ENCODE data around the gene DPEP3. TPM values are rescaled to one million over a fixed set of nuclear protein-coding genes. Genes with fewer than 3 reads are reported as not detected.
"Not testable (repeated sequence)": the region's sequence is repeated elsewhere in the genome, so short reads cannot be mapped to it uniquely, and the experiment has no call there.

DPEP3 gene
- total RNA-seq, 1 donor from 2014 or later = 0.18 TPM

GRCh38 chr16:67939507-67940445 lies 40.5 kb downstream of the DPEP3 start:
- H3K9me3 ChIP-seq = no peaks in the 10 kb centered on the region
- TF ChIP-seq CTCF (IDR thresholded peaks at IDR 0.05) = no peak
- DNase-seq (no peak), ATAC-seq (no peak)
- intact Hi-C loops (cut with DNase I) = no loop called here
- no peak overlapping the region for H3K27ac ChIP-seq
- no peak overlapping the region for H3K4me3 ChIP-seq
- no peaks in the 10 kb centered on the region for H3K27me3 ChIP-seq (ENCODE audit: low read depth)
- peaks cover 32% of the 10 kb centered on the region for H3K4me1 ChIP-seq
- peaks cover 54% of the 10 kb centered on the region for H3K36me3 ChIP-seq

- DNase-seq; H3K9me3 ChIP-seq; intact Hi-C loops (cut with DNase I); ATAC-seq; H3K4me3 ChIP-seq; H3K27me3 ChIP-seq (ENCODE audit: low read depth): not testable (repeated sequence)
- H3K4me1 ChIP-seq = peaks cover 25% of the 10 kb centered on the region
- H3K36me3 ChIP-seq = peaks cover 50% of the 10 kb centered on the region
- peak overlapping the region; percentile 97 for H3K27ac ChIP-seq
These were observed 42.6 kb downstream of the DPEP3 start for GRCh38 chr16:67937713-67938112.

- Histone ChIP-seq H3K27me3 (ENCODE audit: low read depth) (no peaks in the 10 kb centered on the region), H3K9me3 (no peaks in the 10 kb centered on the region), H3K4me1 (peaks cover 25% of the 10 kb centered on the region), H3K36me3 (peaks cover 50% of the 10 kb centered on the region), H3K4me3 (peak overlapping the region; percentile 97), H3K27ac (peak overlapping the region; percentile 97)
- ATAC-seq = peak in 1 of 2 donors; percentile 69
- intact Hi-C loops (cut with DNase I) = no loop called here
- no peak for DNase-seq
- no peak for TF ChIP-seq CTCF (IDR thresholded peaks at IDR 0.05)
These were observed 43.3 kb downstream of the DPEP3 start for GRCh38 chr16:67936880-67937605.

- Histone ChIP-seq H3K36me3 (peaks cover 49% of the 10 kb centered on the region), H3K27me3 (ENCODE audit: low read depth) (no peaks in the 10 kb centered on the region), H3K9me3 (no peaks in the 10 kb centered on the region), H3K4me1 (peaks cover 25% of the 10 kb centered on the region), H3K27ac (peak within 1 kb of the TSS; percentile 97), H3K4me3 (peak within 1 kb of the TSS; percentile 97)
- intact Hi-C loops (cut with DNase I) = no loop called here
- DNase-seq = peak; percentile 77
- TF ChIP-seq CTCF (IDR thresholded peaks at IDR 0.05) = no peak
- peak; percentile 15 to 74 for ATAC-seq
These were observed 44.0 kb downstream of the DPEP3 start, which contains the start of gene PSMB10 for GRCh38 chr16:67936124-67936879. Gene PSMB10 (minus strand): TSS chr16:67936850. CDS start chr16:67936749, 101 bp downstream.

GRCh38 chr16:67935402-67936123 lies 44.7 kb downstream of the DPEP3 start:
- Histone ChIP-seq H3K4me3 (peak overlapping the region; percentile 97), H3K27me3 (ENCODE audit: low read depth) (no peaks in the 10 kb centered on the region), H3K9me3 (no peaks in the 10 kb centered on the region), H3K27ac (peak overlapping the region; percentile 97), H3K4me1 (peaks cover 25% of the 10 kb centered on the region), H3K36me3 (peaks cover 50% of the 10 kb centered on the region)
- intact Hi-C loops (cut with DNase I) = no loop called here
- TF ChIP-seq CTCF (IDR thresholded peaks at IDR 0.05) = no peak
- ATAC-seq (peak; percentile 96), DNase-seq (peak; percentile 98)

Measured in lower lobe of right lung (tissue), 2 donors.